ENCODE data around the gene PDE4D. TPM values are rescaled to one million over a fixed set of nuclear protein-coding genes. Genes with fewer than 3 reads are reported as not detected.

The PDE4D gene
- total and polyA plus RNA-seq, 2 donors (not counting 3 experiments of a cell fraction or from before 2014, with no cell fraction given), result 34.5 to 51.2 TPM

GRCh38 chr5:59767211-59767605 is 126.3 kb downstream of the PDE4D start:
- dilution Hi-C loops (cut with MboI; ENCODE audit: extremely low pct_ligation_motif_present, low sequenced_read_pairs), result no loop called here
- peaks cover 51% of the 10 kb centered on the region for H3K4me1 ChIP-seq (ENCODE audit: control insufficient read depth, extremely low read depth, insufficient read depth, low read length)
- H3K36me3 ChIP-seq (ENCODE audit: control insufficient read depth in 2 of 2, extremely low read depth in 1 of 2, insufficient read depth in 2 of 2, low read length in 2 of 2), result no peaks in the 10 kb centered on the region
- no peaks in the 10 kb centered on the region for H3K27me3 ChIP-seq (ENCODE audit: control insufficient read depth in 2 of 2, insufficient read depth in 2 of 2, low read length in 2 of 2)
- TF ChIP-seq EZH2 (IDR thresholded peaks at IDR 0.05; ENCODE audit: borderline replicate concordance, low read depth, low read length, severe bottlenecking), result no peak
- TF ChIP-seq GATA2 (IDR thresholded peaks at IDR 0.05; ENCODE audit: insufficient read depth, insufficient read length, low read depth, low read length), result no peak
- TF ChIP-seq CTCF (IDR thresholded peaks at IDR 0.05; ENCODE audit: extremely low read depth in 1 of 2, insufficient read depth in 1 of 2, low read depth in 1 of 2, low read length in 2 of 2), result no peak
- no peak for TF ChIP-seq MYC (IDR thresholded peaks at IDR 0.05; ENCODE audit: low read depth, low read length)
- TF ChIP-seq MAX (IDR thresholded peaks at IDR 0.05; ENCODE audit: insufficient read depth, insufficient read length), result no peak
- no peak for TF ChIP-seq JUN (IDR thresholded peaks at IDR 0.05; ENCODE audit: borderline replicate concordance, insufficient read depth, insufficient read length, low read depth)
- no peak for TF ChIP-seq POLR2A (IDR thresholded peaks at IDR 0.05; ENCODE audit: low read depth, low read length)
- TF ChIP-seq POLR2AphosphoS5 (IDR thresholded peaks at IDR 0.05; ENCODE audit: insufficient read depth, low read depth, low read length), result no peak
- TF ChIP-seq FOS (IDR thresholded peaks at IDR 0.05; ENCODE audit: borderline replicate concordance, insufficient read depth, low read length), result no peak
- DNase-seq (ENCODE audit: low read depth, low spot score) (peak; percentile 44), FAIRE-seq (no peak)
- peak overlapping the region; percentile 56 to 92 (median 59) for H3K4me3 ChIP-seq (replicated peaks in 1 of 3; ENCODE audit: insufficient read depth in 1 of 3, low read depth in 1 of 3, low read length in 3 of 3)
- H2AFZ ChIP-seq (ENCODE audit: low read depth, low read length), result no peak overlapping the region
- POLR2A ChIA-PET, result no interaction called here
- H3K9ac ChIP-seq (replicated peaks; ENCODE audit: extremely low read depth, insufficient read depth, low read length), result peak overlapping the region; percentile 96
- H3K9me1 ChIP-seq (replicated peaks; ENCODE audit: control insufficient read depth, extremely low read depth, insufficient read depth, low read length), result no peaks in the 10 kb centered on the region
- CTCF ChIA-PET, result interaction anchor here (0.9 kb wide), 1 partner anchor 43 kb away, joined by 3 read pairs; no protein-coding TSS in a partner anchor
- H3K9me3 ChIP-seq (replicated peaks; ENCODE audit: control insufficient read depth, insufficient read depth, low read length), result no peaks in the 10 kb centered on the region
- H3K4me2 ChIP-seq (ENCODE audit: insufficient read depth, low read length), result peak overlapping the region; percentile 97
- H3K79me2 ChIP-seq (ENCODE audit: control insufficient read depth, insufficient read depth, low read length), result peaks cover 49% of the 10 kb centered on the region
- BruUV-seq (replicated peaks), result no TSS peak
- H4K20me1 ChIP-seq (replicated peaks; ENCODE audit: control insufficient read depth, extremely low read depth, insufficient read depth, low read length), result no peaks in the 10 kb centered on the region
- peak overlapping the region; percentile 86 for H3K27ac ChIP-seq (ENCODE audit: insufficient read depth, low read depth, low read length)
- intact Hi-C loops (cut with micrococcal nuclease), result loop anchor here (2.0 to 5.0 kb wide), 2 partner anchors 42 to 480 kb away; no protein-coding TSS in a partner anchor

All from endothelial cell of umbilical vein (primary cell).